ENCODE data around the gene TCF12. TPM values are rescaled to one million over a fixed set of nuclear protein-coding genes. Genes with fewer than 3 reads are reported as not detected.

The TCF12 gene
- total RNA-seq, 1 donor from 2014 or later, result 123 TPM

- no peak for TF ChIP-seq CTCF (IDR thresholded peaks at IDR 0.05; ENCODE audit: unreplicated experiment)
- peaks cover 25% of the 10 kb centered on the region for H3K36me3 Mint-ChIP-seq (ENCODE audit: low read depth, unreplicated experiment)
- no peak overlapping the region for H3K4me3 Mint-ChIP-seq (ENCODE audit: unreplicated experiment)
- peaks cover 6% of the 10 kb centered on the region for H3K27me3 Mint-ChIP-seq (ENCODE audit: unreplicated experiment)
- no peak for DNase-seq (ENCODE audit: low spot score)
- no peaks in the 10 kb centered on the region for H3K9me3 Mint-ChIP-seq (ENCODE audit: unreplicated experiment)
- H3K4me1 Mint-ChIP-seq (ENCODE audit: unreplicated experiment), result peaks cover 37% of the 10 kb centered on the region
- H3K27ac Mint-ChIP-seq (ENCODE audit: unreplicated experiment), result no peak overlapping the region
Observed at GRCh38 chr15:56923174-56923591, 4.7 kb downstream of the TCF12 start.

GRCh38 chr15:56927816-56928215, 9.4 kb downstream of the TCF12 start:
- Mint-ChIP-seq H3K36me3 (ENCODE audit: low read depth, unreplicated experiment) (peaks cover 22% of the 10 kb centered on the region), H3K27ac (ENCODE audit: unreplicated experiment) (no peak overlapping the region), H3K4me1 (ENCODE audit: unreplicated experiment) (peaks cover 38% of the 10 kb centered on the region), H3K27me3 (ENCODE audit: unreplicated experiment) (no peaks in the 10 kb centered on the region), H3K4me3 (ENCODE audit: unreplicated experiment) (no peak overlapping the region), H3K9me3 (ENCODE audit: unreplicated experiment) (no peaks in the 10 kb centered on the region)
- DNase-seq (ENCODE audit: low spot score), result no peak
- no peak for TF ChIP-seq CTCF (IDR thresholded peaks at IDR 0.05; ENCODE audit: unreplicated experiment)

- Mint-ChIP-seq H3K4me3 (ENCODE audit: unreplicated experiment) (no peak overlapping the region), H3K36me3 (ENCODE audit: low read depth, unreplicated experiment) (peaks cover 24% of the 10 kb centered on the region), H3K27ac (ENCODE audit: unreplicated experiment) (no peak overlapping the region), H3K9me3 (ENCODE audit: unreplicated experiment) (no peaks in the 10 kb centered on the region), H3K4me1 (ENCODE audit: unreplicated experiment) (peaks cover 30% of the 10 kb centered on the region), H3K27me3 (ENCODE audit: unreplicated experiment) (no peaks in the 10 kb centered on the region)
- TF ChIP-seq CTCF (IDR thresholded peaks at IDR 0.05; ENCODE audit: unreplicated experiment), result no peak
- no peak for DNase-seq (ENCODE audit: low spot score)
Observed at GRCh38 chr15:56929399-56929798, 11.0 kb downstream of the TCF12 start.

GRCh38 chr15:56929933-56930332, 11.5 kb downstream of the TCF12 start:
- H3K27me3 Mint-ChIP-seq (ENCODE audit: unreplicated experiment), result no peaks in the 10 kb centered on the region
- TF ChIP-seq CTCF (IDR thresholded peaks at IDR 0.05; ENCODE audit: unreplicated experiment), result no peak
- H3K36me3 Mint-ChIP-seq (ENCODE audit: low read depth, unreplicated experiment), result peaks cover 26% of the 10 kb centered on the region
- H3K27ac Mint-ChIP-seq (ENCODE audit: unreplicated experiment), result no peak overlapping the region
- peaks cover 28% of the 10 kb centered on the region for H3K4me1 Mint-ChIP-seq (ENCODE audit: unreplicated experiment)
- H3K4me3 Mint-ChIP-seq (ENCODE audit: unreplicated experiment), result no peak overlapping the region
- DNase-seq (ENCODE audit: low spot score), result no peak
- no peaks in the 10 kb centered on the region for H3K9me3 Mint-ChIP-seq (ENCODE audit: unreplicated experiment)

- H3K4me3 Mint-ChIP-seq (ENCODE audit: unreplicated experiment), result no peak overlapping the region
- peaks cover 32% of the 10 kb centered on the region for H3K36me3 Mint-ChIP-seq (ENCODE audit: low read depth, unreplicated experiment)
- H3K27me3 Mint-ChIP-seq (ENCODE audit: unreplicated experiment), result no peaks in the 10 kb centered on the region
- no peak for TF ChIP-seq CTCF (IDR thresholded peaks at IDR 0.05; ENCODE audit: unreplicated experiment)
- peak overlapping the region; percentile 14 for H3K27ac Mint-ChIP-seq (ENCODE audit: unreplicated experiment)
- H3K9me3 Mint-ChIP-seq (ENCODE audit: unreplicated experiment), result no peaks in the 10 kb centered on the region
- no peak for DNase-seq (ENCODE audit: low spot score)
- peaks cover 22% of the 10 kb centered on the region for H3K4me1 Mint-ChIP-seq (ENCODE audit: unreplicated experiment)
Observed at GRCh38 chr15:56930669-56931313, 12.3 kb downstream of the TCF12 start.
